Activated CD8-positive, alpha-beta memory T cell treated with anti-CD3 and anti-CD28 coated beads, Interleukin-2, amount 10 ng/mL, durations not matched to agents 7 days and 5 days (primary cell): ENCODE measurements around the gene MAL. TPM values are rescaled to one million over a fixed set of nuclear protein-coding genes. Genes with fewer than 3 reads are reported as not detected.
"Not testable (repeated sequence)": the region's sequence is repeated elsewhere in the genome, so short reads cannot be mapped to it uniquely, and the experiment has no call there.

Source experiments
- ATAC-seq: fragments of 150-1000 bp; cut with Tn5 transposase; one replicate; pipeline ENCODE4 v1.10.0; 2021; ENCODE audit warnings: moderate library complexity
- CTCF ChIA-PET: fragments of 350-600 bp; sonication (Branson Sonifier 250); formaldehyde crosslinking; loops from one replicate; lab custom pipeline; 2021; ENCODE audit warnings: antibody characterized with exemption; lab: Charles Lee
- DNase-seq: peaks from one replicate; pipeline ENCODE4 v3.0.0-alpha.2; 2020
- H3K27ac Mint-ChIP-seq: one replicate; pipeline ENCODE4 v1.8.0; 2021; ENCODE audit warnings: mild to moderate bottlenecking, mixed read lengths
- H3K27me3 Mint-ChIP-seq: one replicate; pipeline ENCODE4 v1.8.0; 2021; ENCODE audit warnings: mixed read lengths
- H3K36me3 Mint-ChIP-seq: one replicate; pipeline ENCODE4 v1.8.0; 2021; ENCODE audit warnings: mild to moderate bottlenecking, mixed read lengths
- H3K4me1 Mint-ChIP-seq: one replicate; pipeline ENCODE4 v1.8.0; 2021; ENCODE audit warnings: mixed read lengths
- H3K4me3 Mint-ChIP-seq: one replicate; pipeline ENCODE4 v1.8.0; 2021; ENCODE audit warnings: mild to moderate bottlenecking, moderate library complexity, mixed read lengths
- H3K9me3 Mint-ChIP-seq: one replicate; pipeline ENCODE4 v1.8.0; 2022; ENCODE audit warnings: low read depth, mixed read lengths
- total RNA-seq, 2 experiments: library from RNA; stranded (reverse); gene quantifications; one replicate each; pipeline ENCODE4 v1.2.3, GENCODE V29; 2021

MAL gene
- total RNA-seq, 2 experiments from 2014 or later = 54.6 to 178 TPM

- H3K36me3 Mint-ChIP-seq = peaks cover 2% of the 10 kb centered on the region
- H3K9me3 Mint-ChIP-seq = peaks cover 7% of the 10 kb centered on the region
- ATAC-seq = no peak
- CTCF ChIA-PET = interaction anchor here (2.8 kb wide), 1 partner anchor 10 kb away, joined by 13 read pairs; no protein-coding TSS in a partner anchor
- H3K4me1 Mint-ChIP-seq = peaks cover 25% of the 10 kb centered on the region
- no peak for DNase-seq
- H3K27me3 Mint-ChIP-seq = no peaks in the 10 kb centered on the region
- H3K4me3 Mint-ChIP-seq = no peak overlapping the region
- H3K27ac Mint-ChIP-seq = no peak overlapping the region
These were observed 7.5 kb downstream of the MAL start for GRCh38 chr2:95032868-95033603.

- no peak for DNase-seq
- Mint-ChIP-seq H3K27me3 (no peaks in the 10 kb centered on the region), H3K36me3 (no peaks in the 10 kb centered on the region), H3K9me3 (peaks cover 7% of the 10 kb centered on the region), H3K4me1 (peaks cover 31% of the 10 kb centered on the region), H3K4me3 (no peak overlapping the region), H3K27ac (no peak overlapping the region)
- CTCF ChIA-PET = interaction anchor here (0.6 to 1.3 kb wide), 4 partner anchors 40 to 81 kb away, joined by 3 to 6 read pairs (median 3); no protein-coding TSS in a partner anchor
- ATAC-seq = no peak
These were observed 8.7 kb downstream of the MAL start for GRCh38 chr2:95034221-95034620.

GRCh38 chr2:95034818-95035217, 9.3 kb downstream of the MAL start:
- H3K27me3 Mint-ChIP-seq = no peaks in the 10 kb centered on the region
- CTCF ChIA-PET = interaction anchor here (0.7 to 1.3 kb wide), 4 partner anchors 9 to 80 kb away, joined by 3 read pairs; partner anchors contain the start of gene MAL
- peaks cover 7% of the 10 kb centered on the region for H3K9me3 Mint-ChIP-seq
- H3K36me3 Mint-ChIP-seq = no peaks in the 10 kb centered on the region
- H3K4me3 Mint-ChIP-seq = no peak overlapping the region
- no peak for DNase-seq
- H3K4me1 Mint-ChIP-seq = peaks cover 28% of the 10 kb centered on the region
- no peak overlapping the region for H3K27ac Mint-ChIP-seq
- no peak for ATAC-seq

- Mint-ChIP-seq H3K27ac (no peak overlapping the region), H3K36me3 (peaks cover 1% of the 10 kb centered on the region), H3K4me1 (peaks cover 34% of the 10 kb centered on the region), H3K4me3 (no peak overlapping the region), H3K27me3 (no peaks in the 10 kb centered on the region), H3K9me3 (peaks cover 7% of the 10 kb centered on the region)
- no peak for ATAC-seq
- DNase-seq = no peak
- CTCF ChIA-PET = no interaction called here
These were observed 11.3 kb downstream of the MAL start for GRCh38 chr2:95036596-95037383.

- H3K4me1 Mint-ChIP-seq = peaks cover 37% of the 10 kb centered on the region
- no peak for DNase-seq
- H3K27me3 Mint-ChIP-seq = no peaks in the 10 kb centered on the region
- H3K9me3 Mint-ChIP-seq = peaks cover 7% of the 10 kb centered on the region
- H3K36me3 Mint-ChIP-seq = peaks cover 1% of the 10 kb centered on the region
- CTCF ChIA-PET = no interaction called here
- peak overlapping the region; percentile 28 for H3K27ac Mint-ChIP-seq
- H3K4me3 Mint-ChIP-seq = no peak overlapping the region
- ATAC-seq = no peak
These were observed 11.9 kb downstream of the MAL start for GRCh38 chr2:95037384-95037839.

- DNase-seq, ATAC-seq, H3K36me3 Mint-ChIP-seq, H3K27me3 Mint-ChIP-seq, H3K9me3 Mint-ChIP-seq, H3K4me3 Mint-ChIP-seq, CTCF ChIA-PET: not testable (repeated sequence)
- peaks cover 39% of the 10 kb centered on the region for H3K4me1 Mint-ChIP-seq
- peak overlapping the region; percentile 44 for H3K27ac Mint-ChIP-seq
These were observed 12.5 kb downstream of the MAL start for GRCh38 chr2:95037841-95038585.

GRCh38 chr2:95038635-95039298, 13.3 kb downstream of the MAL start:
- ATAC-seq (no peak), DNase-seq (no peak)
- peak overlapping the region; percentile 44 for H3K27ac Mint-ChIP-seq
- CTCF ChIA-PET = no interaction called here
- H3K36me3 Mint-ChIP-seq = peaks cover 1% of the 10 kb centered on the region
- H3K9me3 Mint-ChIP-seq = peaks cover 7% of the 10 kb centered on the region
- peaks cover 42% of the 10 kb centered on the region for H3K4me1 Mint-ChIP-seq
- H3K4me3 Mint-ChIP-seq = no peak overlapping the region
- no peaks in the 10 kb centered on the region for H3K27me3 Mint-ChIP-seq

- peaks cover 1% of the 10 kb centered on the region for H3K36me3 Mint-ChIP-seq
- H3K27ac Mint-ChIP-seq = no peak overlapping the region
- CTCF ChIA-PET = interaction anchor here (0.7 kb wide), 1 partner anchor 17 kb away, joined by 3 read pairs; no protein-coding TSS in a partner anchor
These were observed 13.9 kb downstream of the MAL start for GRCh38 chr2:95039363-95039762.

GRCh38 chr2:95039978-95040377, 14.5 kb downstream of the MAL start:
- no peak for DNase-seq
- CTCF ChIA-PET = interaction anchor here (0.7 to 1.9 kb wide), 2 partner anchors 17 to 40 kb away, joined by 3 to 6 read pairs; no protein-coding TSS in a partner anchor

More at GRCh38 chr2:95039363-95039762, 13.9 kb downstream of the MAL start:
- H3K4me1 Mint-ChIP-seq = peaks cover 48% of the 10 kb centered on the region
- H3K9me3 Mint-ChIP-seq = peaks cover 7% of the 10 kb centered on the region
- no peak overlapping the region for H3K4me3 Mint-ChIP-seq
- H3K27me3 Mint-ChIP-seq = no peaks in the 10 kb centered on the region
- ATAC-seq (no peak), DNase-seq (no peak)

GRCh38 chr2:95040426-95040825, 14.9 kb downstream of the MAL start:
- Mint-ChIP-seq H3K36me3 (peaks cover 1% of the 10 kb centered on the region), H3K4me1 (peaks cover 46% of the 10 kb centered on the region), H3K4me3 (no peak overlapping the region), H3K27ac (no peak overlapping the region), H3K27me3 (no peaks in the 10 kb centered on the region), H3K9me3 (peaks cover 7% of the 10 kb centered on the region)
- CTCF ChIA-PET = interaction anchor here (1.9 kb wide), 1 partner anchor 39 kb away, joined by 6 read pairs; no protein-coding TSS in a partner anchor
- ATAC-seq (no peak), DNase-seq (no peak)

More at GRCh38 chr2:95039978-95040377, 14.5 kb downstream of the MAL start:
- Mint-ChIP-seq H3K4me3 (no peak overlapping the region), H3K9me3 (peaks cover 7% of the 10 kb centered on the region), H3K27ac (peak overlapping the region; percentile 5), H3K4me1 (peaks cover 46% of the 10 kb centered on the region), H3K36me3 (peaks cover 1% of the 10 kb centered on the region), H3K27me3 (no peaks in the 10 kb centered on the region)
- ATAC-seq = no peak

GRCh38 chr2:95041060-95041823, 15.7 kb downstream of the MAL start:
- peaks cover 47% of the 10 kb centered on the region for H3K4me1 Mint-ChIP-seq
- CTCF ChIA-PET = interaction anchor here (0.9 to 1.9 kb wide), 3 partner anchors 15 to 38 kb away, joined by 3 to 6 read pairs (median 5); no protein-coding TSS in a partner anchor
- H3K27me3 Mint-ChIP-seq = no peaks in the 10 kb centered on the region
- ATAC-seq (peak; percentile 18), DNase-seq (no peak)
- H3K4me3 Mint-ChIP-seq = no peak overlapping the region
- peaks cover 3% of the 10 kb centered on the region for H3K36me3 Mint-ChIP-seq
- peaks cover 7% of the 10 kb centered on the region for H3K9me3 Mint-ChIP-seq
- H3K27ac Mint-ChIP-seq = peak overlapping the region; percentile 16
